ENCODE data around the gene HECTD2.
"Not testable (repeated sequence)": the region's sequence is repeated elsewhere in the genome, so short reads cannot be mapped to it uniquely, and the experiment has no call there.

Gene HECTD2

GRCh38 chr10:91412354-91413087 is 2.4 kb downstream of the HECTD2 start:
- DNase-seq, result no peak

- no peak for DNase-seq
These were observed 5.7 kb downstream of the HECTD2 start for GRCh38 chr10:91415816-91416215.

GRCh38 chr10:91416339-91416855 is 6.3 kb downstream of the HECTD2 start:
- DNase-seq, result no peak

GRCh38 chr10:91418416-91418815 is 8.3 kb downstream of the HECTD2 start:
- no peak for DNase-seq

- DNase-seq, result no peak
These were observed 10.7 kb downstream of the HECTD2 start for GRCh38 chr10:91420868-91421267.

- no peak for DNase-seq
These were observed 12.8 kb downstream of the HECTD2 start for GRCh38 chr10:91422915-91423314.

GRCh38 chr10:91424016-91424415 is 13.9 kb downstream of the HECTD2 start:
- DNase-seq, result no peak

GRCh38 chr10:91432175-91432574 is 22.0 kb downstream of the HECTD2 start:
- DNase-seq, result no peak

GRCh38 chr10:91433620-91434019 is 23.5 kb downstream of the HECTD2 start:
- no peak for DNase-seq

- DNase-seq, result no peak
These were observed 23.9 kb downstream of the HECTD2 start for GRCh38 chr10:91434041-91434440.

GRCh38 chr10:91435241-91435640 is 25.1 kb downstream of the HECTD2 start:
- DNase-seq, result no peak

GRCh38 chr10:91438228-91438627 is 28.1 kb downstream of the HECTD2 start:
- DNase-seq, result not testable (repeated sequence)

GRCh38 chr10:91444211-91445182 is 34.4 kb downstream of the HECTD2 start:
- no peak for DNase-seq

- DNase-seq, result no peak
These were observed 41.9 kb downstream of the HECTD2 start for GRCh38 chr10:91452063-91452462.

GRCh38 chr10:91453535-91453934 is 43.4 kb downstream of the HECTD2 start:
- DNase-seq, result no peak

GRCh38 chr10:91455135-91455534 is 45.0 kb downstream of the HECTD2 start:
- not testable (repeated sequence) for DNase-seq

- no peak for DNase-seq
These were observed 50.5 kb downstream of the HECTD2 start for GRCh38 chr10:91460681-91461080.

- no peak for DNase-seq
These were observed 52.3 kb downstream of the HECTD2 start for GRCh38 chr10:91462423-91462822.

GRCh38 chr10:91464500-91464899 is 54.4 kb downstream of the HECTD2 start:
- DNase-seq, result no peak

- no peak for DNase-seq
These were observed 55.1 kb downstream of the HECTD2 start for GRCh38 chr10:91465261-91465660.

- DNase-seq, result no peak
These were observed 57.0 kb downstream of the HECTD2 start for GRCh38 chr10:91467114-91467513.

- no peak for DNase-seq
These were observed 61.5 kb downstream of the HECTD2 start for GRCh38 chr10:91471602-91472001.

GRCh38 chr10:91472911-91473310 is 62.8 kb downstream of the HECTD2 start:
- DNase-seq, result no peak

GRCh38 chr10:91474009-91474408 is 63.9 kb downstream of the HECTD2 start:
- no peak for DNase-seq

All from activated CD8-positive, alpha-beta memory T cell treated with anti-CD3 and anti-CD28 coated beads for 24 hours (primary cell).